Measurements from ENCODE around the gene ZBTB7C.

- TF ChIP-seq CTCF (optimal IDR thresholded peaks at IDR 0.05 in 1 of 3, IDR thresholded peaks at IDR 0.05 in 1 of 3, conservative IDR thresholded peaks at IDR 0.05 in 1 of 3; ENCODE audit: extremely low read depth in 1 of 3, insufficient read depth in 2 of 3, low read length in 3 of 3) (no peak), EZH2 (IDR thresholded peaks at IDR 0.05; ENCODE audit: low read length) (no peak)
Observed at GRCh38 chr18:47995654-47996053, 413.5 kb downstream of the ZBTB7C start.
